IPS-15b (cell line): ENCODE measurements around the gene WASHC3.

Experiments
- H3K27me3 ChIP-seq: one replicate; pipeline ENCODE4 v1.6.1; 2013; ENCODE audit warnings: low read length; ENCODE audit not compliant: control insufficient read depth, insufficient read depth
- H3K36me3 ChIP-seq: one replicate; pipeline ENCODE4 v1.6.1; 2013; ENCODE audit warnings: low read length; ENCODE audit not compliant: control insufficient read depth, insufficient read depth
- H3K4me1 ChIP-seq: one replicate; pipeline ENCODE4 v1.6.1; 2013; ENCODE audit warnings: mild to moderate bottlenecking, low read length; ENCODE audit not compliant: control insufficient read depth, insufficient read depth
- H3K4me3 ChIP-seq: one replicate; pipeline ENCODE4 v1.5.1; 2013; ENCODE audit warnings: low read depth, low read length
- H3K9ac ChIP-seq: one replicate; pipeline ENCODE4 v1.6.1; 2013; ENCODE audit warnings: low read depth, mild to moderate bottlenecking, low read length
- H3K9me3 ChIP-seq: one replicate; pipeline ENCODE4 v1.6.1; 2013; ENCODE audit warnings: mild to moderate bottlenecking, low read length; ENCODE audit not compliant: control insufficient read depth, insufficient read depth

Gene WASHC3

GRCh38 chr12:102010265-102010994 is 51.4 kb downstream of the WASHC3 start:
- Histone ChIP-seq H3K36me3 (no peaks in the 10 kb centered on the region), H3K9ac (no peak overlapping the region), H3K9me3 (no peaks in the 10 kb centered on the region), H3K4me3 (no peak overlapping the region), H3K4me1 (no peaks in the 10 kb centered on the region), H3K27me3 (no peaks in the 10 kb centered on the region)

- Histone ChIP-seq H3K27me3 (no peaks in the 10 kb centered on the region), H3K9ac (no peak overlapping the region)
Measured at GRCh38 chr12:102009796-102010195, 52.0 kb downstream of the WASHC3 start.

DNA sequence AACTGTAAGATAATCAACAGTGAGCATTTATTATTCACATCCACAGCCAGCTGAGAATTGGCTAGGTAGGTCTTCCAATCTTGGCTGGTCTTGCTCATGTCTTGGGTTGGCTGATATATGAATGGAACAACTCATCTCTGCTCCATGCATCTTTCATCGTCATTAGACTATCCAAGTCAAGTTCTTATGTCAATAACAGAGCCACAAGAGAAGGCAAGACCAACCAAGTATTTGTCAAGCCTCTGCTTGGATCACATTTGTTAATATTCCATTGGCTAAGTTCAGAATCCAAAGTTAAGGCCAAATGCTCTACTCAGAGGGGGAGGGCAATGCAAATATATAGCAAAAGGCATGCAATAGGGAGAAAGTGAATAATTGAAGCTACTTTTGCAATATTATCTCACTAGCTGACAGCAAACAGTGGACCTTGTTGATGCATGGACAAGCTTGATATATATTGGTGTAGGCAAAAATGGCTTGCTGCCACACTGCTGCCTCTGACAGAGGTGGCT is 53.1 kb downstream of the WASHC3 start:
- H3K4me1 ChIP-seq = no peaks in the 10 kb centered on the region
- no peak overlapping the region for H3K4me3 ChIP-seq
- no peaks in the 10 kb centered on the region for H3K36me3 ChIP-seq
- H3K9ac ChIP-seq = no peak overlapping the region
- no peaks in the 10 kb centered on the region for H3K27me3 ChIP-seq
- no peaks in the 10 kb centered on the region for H3K9me3 ChIP-seq

More at GRCh38 chr12:102009796-102010195, 52.0 kb downstream of the WASHC3 start:
- Histone ChIP-seq H3K4me1 (no peaks in the 10 kb centered on the region), H3K36me3 (no peaks in the 10 kb centered on the region), H3K4me3 (no peak overlapping the region), H3K9me3 (no peaks in the 10 kb centered on the region)

GRCh38 chr12:102005256-102005655 is 56.5 kb downstream of the WASHC3 start:
- no peaks in the 10 kb centered on the region for H3K9me3 ChIP-seq
- no peak overlapping the region for H3K9ac ChIP-seq
- no peaks in the 10 kb centered on the region for H3K27me3 ChIP-seq
- H3K4me1 ChIP-seq = no peaks in the 10 kb centered on the region
- H3K4me3 ChIP-seq = no peak overlapping the region
- no peaks in the 10 kb centered on the region for H3K36me3 ChIP-seq

DNA sequence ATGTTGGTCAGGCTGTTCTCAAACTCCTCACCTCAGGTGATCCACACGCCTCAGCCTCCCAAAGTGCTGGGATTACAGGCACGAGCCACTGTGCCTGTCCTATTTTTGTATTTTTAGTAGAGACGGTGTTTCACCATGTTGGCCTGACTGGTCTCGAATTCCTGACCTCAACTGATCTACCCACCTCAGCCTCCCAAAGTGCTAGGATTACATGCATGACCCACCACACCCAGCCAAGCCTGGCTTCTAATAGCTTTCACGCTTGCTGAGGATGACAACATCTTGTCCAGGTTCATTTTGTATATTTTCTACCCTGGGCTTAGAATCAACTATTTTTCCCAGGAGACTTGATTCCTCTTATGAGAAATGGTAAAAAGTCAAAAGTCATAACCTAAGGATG is 64.7 kb downstream of the WASHC3 start:
- no peaks in the 10 kb centered on the region for H3K4me1 ChIP-seq
- no peak overlapping the region for H3K9ac ChIP-seq
- no peak overlapping the region for H3K4me3 ChIP-seq
- H3K36me3 ChIP-seq = no peaks in the 10 kb centered on the region
- no peaks in the 10 kb centered on the region for H3K9me3 ChIP-seq
- H3K27me3 ChIP-seq = no peaks in the 10 kb centered on the region

GRCh38 chr12:101995684-101996083 is 66.1 kb downstream of the WASHC3 start:
- no peaks in the 10 kb centered on the region for H3K4me1 ChIP-seq
- no peak overlapping the region for H3K4me3 ChIP-seq
- H3K9me3 ChIP-seq = no peaks in the 10 kb centered on the region

GRCh38 chr12:101992091-101992490 is 69.7 kb downstream of the WASHC3 start:
- Histone ChIP-seq H3K4me1 (no peaks in the 10 kb centered on the region), H3K4me3 (no peak overlapping the region), H3K27me3 (no peaks in the 10 kb centered on the region), H3K9ac (no peak overlapping the region), H3K9me3 (no peaks in the 10 kb centered on the region), H3K36me3 (no peaks in the 10 kb centered on the region)

More at GRCh38 chr12:101995684-101996083, 66.1 kb downstream of the WASHC3 start:
- no peaks in the 10 kb centered on the region for H3K36me3 ChIP-seq
- H3K9ac ChIP-seq = no peak overlapping the region
- no peaks in the 10 kb centered on the region for H3K27me3 ChIP-seq

DNA sequence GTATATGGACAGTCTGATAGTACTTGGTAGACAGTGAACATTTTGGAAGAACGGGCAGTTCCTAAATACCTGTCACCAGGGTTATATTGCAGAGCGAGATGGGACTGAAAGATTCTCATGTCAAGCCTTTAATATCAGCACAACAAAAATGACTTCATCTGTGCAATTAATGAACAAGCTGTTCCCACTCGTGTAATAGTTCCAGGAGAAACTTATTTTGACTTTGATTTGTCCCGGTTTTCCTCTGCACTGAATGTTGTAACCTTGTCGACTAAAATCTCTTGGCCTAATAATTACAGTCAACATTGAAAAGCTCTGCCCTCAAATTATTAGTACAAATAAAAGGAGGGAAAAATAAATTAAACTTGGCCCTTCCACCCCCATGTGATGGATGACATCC is 79.5 kb downstream of the WASHC3 start:
- Histone ChIP-seq H3K9ac (no peak overlapping the region), H3K4me1 (no peaks in the 10 kb centered on the region), H3K9me3 (no peaks in the 10 kb centered on the region), H3K27me3 (no peaks in the 10 kb centered on the region), H3K36me3 (no peaks in the 10 kb centered on the region), H3K4me3 (no peak overlapping the region)

- H3K4me3 ChIP-seq = no peak overlapping the region
- H3K27me3 ChIP-seq = no peaks in the 10 kb centered on the region
- H3K9me3 ChIP-seq = no peaks in the 10 kb centered on the region
- no peak overlapping the region for H3K9ac ChIP-seq
- no peaks in the 10 kb centered on the region for H3K4me1 ChIP-seq
- no peaks in the 10 kb centered on the region for H3K36me3 ChIP-seq
Measured at GRCh38 chr12:101981868-101982267, 79.9 kb downstream of the WASHC3 start.

- Histone ChIP-seq H3K4me1 (no peaks in the 10 kb centered on the region), H3K36me3 (no peaks in the 10 kb centered on the region), H3K4me3 (no peak overlapping the region), H3K27me3 (no peaks in the 10 kb centered on the region), H3K9ac (no peak overlapping the region), H3K9me3 (no peaks in the 10 kb centered on the region)
Measured at GRCh38 chr12:101968770-101969169, 93.0 kb downstream of the WASHC3 start.

- H3K9ac ChIP-seq = no peak overlapping the region
- H3K36me3 ChIP-seq = no peaks in the 10 kb centered on the region
- no peaks in the 10 kb centered on the region for H3K27me3 ChIP-seq
- H3K4me1 ChIP-seq = no peaks in the 10 kb centered on the region
- no peaks in the 10 kb centered on the region for H3K9me3 ChIP-seq
- no peak overlapping the region for H3K4me3 ChIP-seq
Measured at GRCh38 chr12:101967506-101967905, 94.3 kb downstream of the WASHC3 start.

- Histone ChIP-seq H3K36me3 (no peaks in the 10 kb centered on the region), H3K9ac (no peak overlapping the region), H3K4me1 (no peaks in the 10 kb centered on the region), H3K9me3 (no peaks in the 10 kb centered on the region), H3K27me3 (no peaks in the 10 kb centered on the region), H3K4me3 (no peak overlapping the region)
Measured at GRCh38 chr12:101966496-101966895, 95.3 kb downstream of the WASHC3 start.
